ENCODE results near the gene RXRB.

RXRB gene

GRCh38 chr6:33199687-33200218 lies 712 bp downstream of the RXRB start:
- in situ Hi-C loops (cut with MboI; ENCODE audit: low pct_unique_long_range_greater_than_20kb, low sequenced_read_pairs): no loop called here
- no peak for DNase-seq

- DNase-seq: no peak
- in situ Hi-C loops (cut with MboI; ENCODE audit: low pct_unique_long_range_greater_than_20kb, low sequenced_read_pairs): no loop called here
Measured at GRCh38 chr6:33198853-33199436, 1.5 kb downstream of the RXRB start.

DNA sequence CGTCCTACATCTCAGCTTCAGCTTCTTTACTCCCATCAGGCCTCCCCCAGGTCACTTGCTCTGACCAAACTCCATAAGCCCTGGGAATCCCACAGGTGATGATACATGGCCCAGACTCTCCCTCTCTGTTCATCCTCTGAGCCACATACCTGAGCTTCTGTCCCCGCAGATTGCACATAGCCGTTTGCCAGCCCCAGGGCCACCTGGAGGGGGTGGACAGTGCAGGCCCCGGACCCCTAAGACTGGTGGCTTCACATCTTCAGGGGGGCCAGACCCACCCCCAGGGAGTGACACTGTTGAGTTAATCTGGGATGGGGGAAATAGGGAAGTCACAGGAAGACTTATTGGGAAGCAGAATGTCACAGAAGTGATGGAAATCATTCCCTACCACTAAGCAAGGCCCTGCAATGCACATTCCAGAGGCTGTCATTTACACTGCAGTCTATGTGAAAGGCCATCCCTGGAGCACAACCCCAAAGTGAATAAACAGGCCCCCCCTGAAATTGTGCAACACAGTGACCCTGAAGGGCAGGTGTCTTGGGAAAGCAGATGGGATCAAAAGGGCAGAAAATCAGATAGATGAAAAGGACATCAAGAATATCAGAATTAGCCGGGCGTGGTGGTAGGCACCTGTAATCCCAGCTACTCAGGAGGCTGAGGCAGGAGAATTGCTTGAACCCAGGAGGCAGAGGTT lies 2.2 kb downstream of the RXRB start:
- in situ Hi-C loops (cut with MboI; ENCODE audit: low pct_unique_long_range_greater_than_20kb, low sequenced_read_pairs): no loop called here
- DNase-seq: no peak

DNA sequence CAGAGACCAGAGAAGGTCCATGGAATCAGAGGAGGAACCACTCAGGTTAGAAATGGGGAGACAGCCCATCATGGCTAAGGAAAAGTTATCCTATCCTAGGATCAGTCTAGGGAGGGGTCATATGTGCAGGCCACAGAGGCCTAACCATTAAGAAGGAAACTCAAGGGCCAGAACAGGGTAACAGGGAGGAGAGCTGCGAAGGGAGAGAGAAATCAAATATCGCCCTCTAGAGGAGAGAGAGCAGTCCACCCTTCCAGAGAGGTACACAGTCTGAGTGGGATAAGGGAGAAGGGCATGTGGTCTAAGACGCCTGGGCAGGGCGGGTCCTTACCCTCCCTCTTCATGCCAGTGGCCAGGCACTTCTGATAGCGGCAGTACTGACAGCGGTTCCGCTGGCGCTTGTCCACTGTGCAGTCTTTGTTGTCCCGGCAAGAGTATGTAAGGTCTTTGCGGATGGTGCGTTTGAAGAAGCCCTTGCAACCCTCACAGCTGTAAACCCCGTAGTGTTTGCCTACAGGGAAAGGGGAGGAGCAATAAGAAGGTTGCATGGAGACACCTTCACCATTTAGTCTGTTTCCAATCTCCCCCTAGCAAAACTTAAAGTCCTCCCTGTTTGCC lies 2.9 kb downstream of the RXRB start:
- DNase-seq: peak; percentile 85
- in situ Hi-C loops (cut with MboI; ENCODE audit: low pct_unique_long_range_greater_than_20kb, low sequenced_read_pairs): no loop called here

DNA sequence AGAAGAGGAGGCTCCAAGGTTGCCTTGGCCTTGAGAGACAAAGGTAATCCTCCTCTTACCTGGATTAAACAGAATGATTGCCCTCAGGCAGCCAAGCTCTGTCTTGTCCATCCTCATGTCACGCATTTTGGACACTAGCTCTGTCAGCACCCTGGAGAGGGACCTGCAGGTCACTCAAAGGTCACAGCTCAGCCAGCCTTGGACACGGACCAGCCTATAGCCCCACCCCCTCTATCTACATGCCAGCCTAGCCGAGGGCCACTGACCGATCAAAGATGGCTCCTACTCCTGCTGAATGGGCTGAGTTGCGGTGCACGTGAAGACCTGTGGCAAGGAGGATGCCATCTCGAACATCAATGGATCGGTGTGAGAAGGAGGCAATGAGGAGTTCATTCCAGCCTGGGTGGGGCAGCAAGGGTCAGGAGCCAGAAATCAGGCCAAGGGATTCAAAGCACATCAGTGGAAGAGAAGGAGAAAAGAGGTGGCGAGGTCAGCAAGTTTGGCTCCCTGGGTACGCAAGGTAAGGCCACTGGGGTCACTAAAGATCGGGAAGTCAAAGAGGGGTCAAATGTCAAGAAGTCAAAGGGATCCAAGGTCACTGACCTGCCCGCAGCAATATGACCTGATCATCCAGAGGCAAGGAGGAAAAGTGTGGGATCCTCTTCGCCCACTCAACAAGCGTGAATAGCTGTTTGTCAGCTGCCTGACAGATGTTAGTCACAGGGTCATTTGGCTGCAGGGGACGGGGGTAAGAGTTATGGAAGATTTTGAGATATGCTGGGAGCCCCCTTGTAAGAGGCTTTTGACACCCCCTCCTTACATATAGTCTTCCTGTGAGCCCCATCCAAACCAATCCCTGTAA lies 4.9 kb downstream of the RXRB start:
- in situ Hi-C loops (cut with MboI; ENCODE audit: low pct_unique_long_range_greater_than_20kb, low sequenced_read_pairs): no loop called here
- DNase-seq: no peak

- in situ Hi-C loops (cut with MboI; ENCODE audit: low pct_unique_long_range_greater_than_20kb, low sequenced_read_pairs): no loop called here
- no peak for DNase-seq
Measured at GRCh38 chr6:33194431-33194979, 6.0 kb downstream of the RXRB start.

- in situ Hi-C loops (cut with MboI; ENCODE audit: low pct_unique_long_range_greater_than_20kb, low sequenced_read_pairs): no loop called here
- no peak for DNase-seq
Measured at GRCh38 chr6:33193619-33194018, 6.8 kb downstream of the RXRB start.

GRCh38 chr6:33192671-33193602 lies 7.5 kb downstream of the RXRB start:
- no peak for DNase-seq
- in situ Hi-C loops (cut with MboI; ENCODE audit: low pct_unique_long_range_greater_than_20kb, low sequenced_read_pairs): no loop called here

DNA sequence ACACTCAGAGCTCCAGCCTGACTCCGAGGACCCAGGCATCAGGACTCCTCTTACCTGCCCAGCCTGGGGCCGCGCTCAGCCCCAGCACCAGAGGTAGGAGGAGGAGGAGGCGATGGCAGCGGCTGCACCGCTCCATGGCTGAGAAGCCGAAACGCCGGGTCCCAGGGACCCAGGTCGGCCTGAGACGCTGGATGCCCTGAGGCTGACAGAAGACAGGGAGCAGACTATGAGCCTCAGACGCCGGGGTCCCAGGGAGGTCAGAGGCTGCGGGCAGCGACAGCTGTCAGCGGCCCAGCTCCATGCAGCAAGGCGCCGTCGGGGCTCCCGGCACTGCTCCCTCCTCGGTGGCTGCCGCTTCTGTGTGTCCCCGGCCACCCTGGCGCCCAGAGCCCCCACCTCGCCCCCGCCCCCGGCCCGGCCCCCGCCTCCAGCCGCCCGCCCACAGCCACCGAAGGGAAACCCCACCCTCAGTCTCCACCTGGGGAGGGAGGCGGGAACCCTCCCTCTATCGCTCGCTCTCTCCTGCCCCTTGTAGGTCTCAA lies 8.3 kb downstream of the RXRB start, which contains the start of gene COL11A2:
Gene COL11A2, minus strand, starts transcription at position 363 of the 542 bp plus-strand sequence. Its CDS starts 227 bp downstream, at position 136.
- no peak for DNase-seq
- in situ Hi-C loops (cut with MboI; ENCODE audit: low pct_unique_long_range_greater_than_20kb, low sequenced_read_pairs): no loop called here

GRCh38 chr6:33191383-33192104 lies 8.9 kb downstream of the RXRB start:
- DNase-seq: no peak
- in situ Hi-C loops (cut with MboI; ENCODE audit: low pct_unique_long_range_greater_than_20kb, low sequenced_read_pairs): no loop called here

DNA sequence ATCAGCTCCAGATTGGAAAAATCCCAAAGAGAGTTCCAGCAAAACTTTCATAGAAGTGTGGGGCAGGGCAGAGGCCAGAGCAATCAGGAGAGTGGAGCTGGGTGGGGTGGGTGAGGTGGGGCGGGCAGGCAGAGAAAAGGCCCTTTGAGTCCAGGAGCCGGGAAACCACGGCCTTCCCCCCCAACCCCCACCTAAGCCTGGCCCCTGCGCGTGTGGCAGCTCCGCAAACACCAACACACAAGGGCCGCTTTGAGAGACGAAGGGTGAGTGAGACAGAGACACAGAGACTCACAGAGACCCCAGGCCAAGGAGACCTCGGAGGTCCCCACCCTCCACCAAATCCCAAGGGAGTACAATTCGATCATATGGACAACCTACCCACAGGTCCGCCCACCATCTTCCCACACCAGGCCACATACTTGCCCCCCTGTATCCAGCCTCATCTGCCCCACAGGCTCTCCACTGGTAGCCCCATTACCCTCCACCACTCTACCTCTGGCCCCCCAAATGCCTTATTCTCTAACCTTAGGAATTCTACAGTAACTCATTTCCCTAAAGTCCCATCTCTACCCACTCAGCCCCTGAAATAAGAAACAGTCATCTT lies 9.9 kb downstream of the RXRB start:
- no peak for DNase-seq
- in situ Hi-C loops (cut with MboI; ENCODE audit: low pct_unique_long_range_greater_than_20kb, low sequenced_read_pairs): no loop called here

- DNase-seq: no peak
- in situ Hi-C loops (cut with MboI; ENCODE audit: low pct_unique_long_range_greater_than_20kb, low sequenced_read_pairs): no loop called here
Measured at GRCh38 chr6:33189625-33190448, 10.6 kb downstream of the RXRB start.

GRCh38 chr6:33189164-33189563 lies 11.3 kb downstream of the RXRB start:
- in situ Hi-C loops (cut with MboI; ENCODE audit: low pct_unique_long_range_greater_than_20kb, low sequenced_read_pairs): no loop called here
- DNase-seq: no peak

DNA sequence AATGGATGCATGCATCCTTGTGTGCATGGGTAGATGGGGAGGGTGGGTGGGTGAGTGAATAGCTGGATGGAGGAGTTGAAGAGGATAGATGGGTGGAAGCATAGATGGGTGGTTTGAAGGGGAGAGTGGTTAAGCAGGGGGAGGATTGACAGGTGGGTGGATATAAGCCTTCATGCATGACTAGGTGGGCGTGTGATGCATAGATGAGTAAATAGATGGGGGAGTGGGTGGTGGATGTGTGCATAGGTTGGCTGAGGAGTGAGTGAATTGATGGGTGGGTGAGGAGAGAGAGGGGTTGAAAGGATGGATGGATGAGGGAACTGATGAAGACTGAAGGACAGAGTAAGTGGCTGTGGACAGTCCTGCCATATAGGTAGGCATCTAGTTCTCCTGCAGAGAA lies 12.7 kb downstream of the RXRB start:
- in situ Hi-C loops (cut with MboI; ENCODE audit: low pct_unique_long_range_greater_than_20kb, low sequenced_read_pairs): no loop called here

GRCh38 chr6:33185654-33186187 lies 14.7 kb downstream of the RXRB start:
- in situ Hi-C loops (cut with MboI; ENCODE audit: low pct_unique_long_range_greater_than_20kb, low sequenced_read_pairs): no loop called here
- no peak for DNase-seq

More for the DNA sequence above, 12.7 kb downstream of the RXRB start:
- no peak for DNase-seq

DNA sequence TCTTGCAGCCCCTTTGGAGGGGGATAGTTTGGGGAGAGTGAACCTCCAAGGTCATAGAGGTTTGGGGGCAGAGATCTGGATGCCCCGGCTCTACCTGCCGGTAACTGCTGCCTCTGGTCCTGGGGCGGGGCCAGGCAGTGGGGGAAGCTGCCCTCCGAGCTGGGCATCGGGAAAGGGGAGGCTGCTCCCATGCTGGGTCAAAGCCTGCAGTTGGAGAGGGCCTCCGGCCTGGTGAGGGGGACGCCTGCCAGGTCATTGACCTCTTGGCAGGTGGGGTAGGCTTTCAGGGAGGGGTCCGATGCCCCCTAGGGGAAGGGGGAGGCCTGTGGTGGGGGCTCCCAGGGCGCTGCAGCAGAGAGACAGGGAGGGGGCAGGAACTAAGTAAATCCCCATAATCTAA lies 15.3 kb downstream of the RXRB start:
- no peak for DNase-seq
- in situ Hi-C loops (cut with MboI; ENCODE audit: low pct_unique_long_range_greater_than_20kb, low sequenced_read_pairs): no loop called here

Data from KBM-7 (cell line).